HG03103 (cell line): ENCODE results near the gene NAV1.
"Not testable (repeated sequence)": the region's sequence is repeated elsewhere in the genome, so short reads cannot be mapped to it uniquely, and the experiment has no call there.

Experiments
- ATAC-seq: cut with Tn5 transposase; IDR thresholded peaks from one replicate; pipeline ENCODE4 v1.9.1; 2021; ENCODE audit warnings: low read depth; ENCODE audit not compliant: unreplicated experiment

NAV1 gene, protein sequence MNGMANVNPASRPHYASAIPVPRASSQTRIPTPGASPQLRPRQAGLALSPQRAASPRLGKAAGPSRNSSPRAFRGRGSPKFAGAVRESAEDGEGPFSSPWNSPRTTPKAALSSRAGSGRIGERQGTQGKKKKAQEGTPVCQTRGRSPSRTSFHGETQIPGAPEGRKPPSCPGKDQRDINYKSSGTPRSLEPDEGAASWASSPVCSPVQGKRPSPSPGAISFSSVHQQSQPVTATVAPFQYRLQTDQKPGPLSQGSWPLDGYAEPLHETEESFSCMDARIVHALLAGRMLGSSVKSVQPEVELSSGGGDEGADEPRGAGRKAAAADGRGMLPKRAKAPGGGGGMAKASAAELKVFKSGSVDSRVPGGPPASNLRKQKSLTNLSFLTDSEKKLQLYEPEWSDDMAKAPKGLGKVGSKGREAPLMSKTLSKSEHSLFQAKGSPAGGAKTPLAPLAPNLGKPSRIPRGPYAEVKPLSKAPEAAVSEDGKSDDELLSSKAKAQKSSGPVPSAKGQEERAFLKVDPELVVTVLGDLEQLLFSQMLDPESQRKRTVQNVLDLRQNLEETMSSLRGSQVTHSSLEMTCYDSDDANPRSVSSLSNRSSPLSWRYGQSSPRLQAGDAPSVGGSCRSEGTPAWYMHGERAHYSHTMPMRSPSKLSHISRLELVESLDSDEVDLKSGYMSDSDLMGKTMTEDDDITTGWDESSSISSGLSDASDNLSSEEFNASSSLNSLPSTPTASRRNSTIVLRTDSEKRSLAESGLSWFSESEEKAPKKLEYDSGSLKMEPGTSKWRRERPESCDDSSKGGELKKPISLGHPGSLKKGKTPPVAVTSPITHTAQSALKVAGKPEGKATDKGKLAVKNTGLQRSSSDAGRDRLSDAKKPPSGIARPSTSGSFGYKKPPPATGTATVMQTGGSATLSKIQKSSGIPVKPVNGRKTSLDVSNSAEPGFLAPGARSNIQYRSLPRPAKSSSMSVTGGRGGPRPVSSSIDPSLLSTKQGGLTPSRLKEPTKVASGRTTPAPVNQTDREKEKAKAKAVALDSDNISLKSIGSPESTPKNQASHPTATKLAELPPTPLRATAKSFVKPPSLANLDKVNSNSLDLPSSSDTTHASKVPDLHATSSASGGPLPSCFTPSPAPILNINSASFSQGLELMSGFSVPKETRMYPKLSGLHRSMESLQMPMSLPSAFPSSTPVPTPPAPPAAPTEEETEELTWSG (N-terminal part only)

DNA sequence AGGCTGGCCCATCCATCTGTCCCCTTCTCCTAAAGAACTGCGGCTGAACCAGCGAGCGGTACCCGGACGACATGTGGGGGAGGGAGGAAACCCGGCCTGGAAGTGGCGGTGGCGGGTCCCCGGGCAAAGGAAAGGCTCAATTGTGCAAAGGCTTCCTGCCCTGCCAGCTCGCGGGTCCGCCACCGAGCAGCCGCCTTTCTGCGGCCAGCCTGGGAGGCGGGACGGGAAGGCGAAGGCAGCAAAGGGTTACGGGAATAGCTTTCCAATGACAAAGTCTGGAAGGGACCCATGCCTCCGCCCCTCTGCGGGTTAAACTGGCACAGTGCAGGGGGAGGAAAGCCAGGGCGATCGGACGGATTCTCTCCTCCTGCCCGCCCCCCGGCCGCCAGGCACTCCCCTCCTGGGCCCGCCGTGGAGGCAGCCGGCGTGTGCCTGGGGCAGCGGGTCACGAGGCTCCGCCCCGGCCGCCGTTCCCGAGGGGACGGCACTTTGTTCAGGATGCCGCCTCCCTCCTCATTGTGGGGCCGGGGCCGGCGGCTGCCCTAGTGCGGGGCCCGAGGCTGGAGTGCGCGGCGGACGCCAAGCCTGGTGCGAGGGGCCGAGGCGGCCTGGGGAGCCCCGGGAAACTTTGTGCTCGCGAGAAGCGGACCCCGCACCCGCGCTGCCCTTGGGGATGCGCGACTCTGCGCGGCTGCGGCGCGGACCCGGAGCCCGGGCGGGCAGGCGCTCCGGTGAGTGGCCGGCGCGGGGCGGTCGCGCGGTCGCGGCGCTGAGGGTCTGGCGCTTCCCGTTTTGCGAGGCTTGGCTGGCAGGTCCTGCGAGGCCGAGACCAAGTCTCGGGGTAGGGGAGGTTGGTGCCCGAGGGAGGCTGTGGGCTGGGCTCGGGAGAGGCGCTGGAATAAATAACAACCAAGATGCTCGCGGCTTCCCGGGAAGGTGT is at the start of gene NAV1:
NAV1 (plus strand) TSS at position 516 of the 940 bp plus-strand sequence. CDS start 83,758 bp downstream, outside the sequence.
- no peak for ATAC-seq

DNA sequence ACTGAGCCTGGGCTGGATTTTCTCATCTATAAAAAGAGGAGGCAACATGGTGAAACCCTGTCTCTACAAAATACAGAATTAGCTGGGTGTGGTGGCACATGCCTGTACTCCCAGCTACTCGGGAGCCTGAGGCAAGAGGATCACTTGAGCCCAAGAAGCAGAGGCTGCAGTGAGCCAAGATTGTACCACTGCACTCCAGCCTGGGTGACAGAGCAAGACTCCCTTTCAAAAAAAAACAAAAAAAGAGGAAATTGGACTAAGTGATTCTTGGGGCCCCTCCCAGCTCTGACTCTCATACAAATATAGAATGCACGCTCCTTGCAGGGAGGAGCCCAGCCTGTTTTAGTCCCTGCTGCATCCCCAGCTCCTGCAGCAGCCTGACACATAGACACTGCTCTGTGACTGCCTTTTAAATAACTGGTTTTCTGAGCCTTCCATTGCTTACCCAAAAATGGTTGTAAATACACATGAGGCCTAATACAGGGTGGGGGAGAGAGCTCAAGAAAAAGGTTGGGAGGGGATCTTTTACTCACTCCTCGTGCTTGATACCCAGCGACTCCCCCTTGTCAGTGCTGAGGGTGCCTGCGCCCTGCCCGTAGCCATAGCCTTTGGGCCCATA is 49.2 kb upstream of the NAV1 start:
- no peak for ATAC-seq

DNA sequence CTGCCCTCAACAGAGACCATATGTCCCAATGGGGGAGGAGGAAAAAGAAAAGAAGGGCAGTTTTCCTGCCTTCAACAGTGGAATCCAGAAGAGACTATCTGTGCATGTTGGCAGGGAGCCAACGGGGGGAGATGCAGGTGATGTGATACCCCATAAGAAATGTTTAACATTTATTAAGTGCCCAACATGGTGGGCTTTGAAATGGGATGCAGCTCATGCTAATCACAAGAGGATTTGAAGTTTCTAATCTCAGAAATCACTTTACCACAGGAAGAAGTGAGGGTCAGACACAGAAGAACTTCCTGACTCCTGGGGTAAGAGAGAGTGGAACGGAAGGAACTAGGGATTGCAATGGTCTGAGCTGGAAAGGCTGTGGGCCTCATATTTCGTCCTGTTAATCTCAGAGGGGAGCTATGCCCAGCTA is 48.2 kb upstream of the NAV1 start:
- ATAC-seq, result no peak

DNA sequence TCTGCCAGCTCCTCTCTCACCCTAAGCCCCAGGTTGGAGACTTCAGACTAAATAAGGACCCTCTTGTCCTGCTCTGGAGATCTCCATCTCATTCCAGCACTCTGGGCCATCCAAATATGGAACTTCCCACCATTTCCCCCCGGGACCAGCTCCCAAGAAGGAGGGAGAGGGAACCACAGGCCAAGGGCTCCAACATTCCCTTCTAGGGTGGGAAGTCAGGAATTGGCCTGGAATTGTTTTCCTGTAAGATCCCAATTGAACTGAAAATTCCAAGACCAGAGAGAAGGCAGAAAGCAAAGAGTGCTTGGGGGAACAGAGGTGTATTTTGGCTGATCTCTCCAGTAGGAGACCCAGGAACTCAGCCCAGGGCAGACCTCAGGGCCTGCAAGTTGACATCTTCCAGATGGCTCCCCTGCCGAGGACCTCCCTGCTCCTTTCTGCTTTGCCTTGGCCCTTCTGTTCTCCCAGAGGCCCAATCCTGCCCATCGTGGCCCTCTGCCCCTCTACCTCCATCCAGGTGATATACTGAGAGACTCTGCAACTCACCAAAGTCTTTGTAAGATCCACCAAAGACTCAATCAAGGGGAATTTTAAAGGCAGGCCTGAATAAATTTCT is 46.9 kb upstream of the NAV1 start:
- no peak for ATAC-seq

DNA sequence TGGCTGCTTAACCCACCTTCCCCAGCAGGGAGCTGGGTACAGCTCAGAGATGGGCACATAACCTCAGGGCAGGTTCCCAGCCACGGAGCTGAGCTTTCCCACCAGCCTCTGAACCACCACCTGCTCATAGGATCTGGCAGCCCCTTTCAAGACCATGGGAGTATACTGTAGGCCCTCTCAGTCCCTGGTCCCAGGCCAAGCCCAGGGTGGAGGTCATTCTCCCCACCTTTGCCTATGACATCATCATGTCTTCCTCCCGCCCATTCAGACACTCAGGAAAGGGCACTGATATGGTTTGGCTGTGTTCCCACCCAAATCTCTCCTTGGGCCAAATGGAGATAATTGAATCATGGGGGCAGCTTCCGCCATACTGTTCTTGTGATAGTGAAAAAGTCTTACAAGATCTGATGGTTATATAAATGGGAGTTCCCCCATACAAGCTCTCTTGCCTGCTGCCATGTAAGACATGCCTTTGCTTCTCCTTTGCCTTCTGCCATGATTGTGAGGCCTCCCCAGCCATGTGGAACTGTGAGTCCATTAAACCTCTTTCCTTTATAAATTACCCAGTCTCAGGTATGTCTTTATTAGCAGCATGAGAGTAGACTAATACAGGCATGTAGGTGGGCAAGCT is 45.8 kb upstream of the NAV1 start:
- not testable (repeated sequence) for ATAC-seq

DNA sequence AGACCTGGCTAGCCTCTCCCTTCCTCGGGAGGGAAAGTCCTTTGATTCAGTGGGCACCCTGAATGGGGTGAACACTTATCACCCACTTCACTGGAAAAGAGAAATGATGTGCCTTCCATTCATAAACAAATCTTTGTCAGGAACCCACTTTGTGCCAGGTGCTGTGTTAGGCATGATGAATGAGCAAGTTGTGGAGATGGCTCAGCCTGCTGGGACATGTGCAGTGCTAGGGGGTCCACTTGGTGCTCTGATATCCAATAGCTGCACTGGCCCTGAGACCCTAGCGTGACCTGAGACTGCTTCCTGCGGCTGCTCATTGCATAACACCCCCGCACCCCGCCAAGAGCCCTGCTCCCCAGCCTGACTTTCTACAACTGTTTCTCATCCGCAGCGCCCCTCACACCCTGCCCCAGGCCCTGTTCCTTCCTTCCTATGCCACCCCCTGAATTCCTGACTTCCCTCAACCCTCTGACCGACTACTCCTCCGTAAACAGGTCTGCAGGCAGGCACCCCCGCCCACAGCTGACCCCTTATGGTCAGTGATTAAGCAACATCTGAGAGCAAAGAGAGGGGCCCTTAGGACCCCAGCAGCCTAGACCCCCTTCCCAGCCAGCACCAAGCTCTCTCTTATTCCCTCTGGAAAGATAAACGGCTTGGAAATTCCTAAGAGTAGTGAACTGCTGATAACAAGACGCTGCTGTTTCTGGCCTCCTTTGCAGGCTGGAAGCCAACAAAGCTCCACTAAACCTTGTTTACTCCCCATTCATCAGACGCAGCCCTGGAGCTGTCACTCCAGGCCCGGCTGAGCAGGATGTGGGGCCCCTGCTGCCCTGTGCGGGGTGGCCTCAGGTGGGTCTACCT is 44.9 kb upstream of the NAV1 start:
- no peak for ATAC-seq

DNA sequence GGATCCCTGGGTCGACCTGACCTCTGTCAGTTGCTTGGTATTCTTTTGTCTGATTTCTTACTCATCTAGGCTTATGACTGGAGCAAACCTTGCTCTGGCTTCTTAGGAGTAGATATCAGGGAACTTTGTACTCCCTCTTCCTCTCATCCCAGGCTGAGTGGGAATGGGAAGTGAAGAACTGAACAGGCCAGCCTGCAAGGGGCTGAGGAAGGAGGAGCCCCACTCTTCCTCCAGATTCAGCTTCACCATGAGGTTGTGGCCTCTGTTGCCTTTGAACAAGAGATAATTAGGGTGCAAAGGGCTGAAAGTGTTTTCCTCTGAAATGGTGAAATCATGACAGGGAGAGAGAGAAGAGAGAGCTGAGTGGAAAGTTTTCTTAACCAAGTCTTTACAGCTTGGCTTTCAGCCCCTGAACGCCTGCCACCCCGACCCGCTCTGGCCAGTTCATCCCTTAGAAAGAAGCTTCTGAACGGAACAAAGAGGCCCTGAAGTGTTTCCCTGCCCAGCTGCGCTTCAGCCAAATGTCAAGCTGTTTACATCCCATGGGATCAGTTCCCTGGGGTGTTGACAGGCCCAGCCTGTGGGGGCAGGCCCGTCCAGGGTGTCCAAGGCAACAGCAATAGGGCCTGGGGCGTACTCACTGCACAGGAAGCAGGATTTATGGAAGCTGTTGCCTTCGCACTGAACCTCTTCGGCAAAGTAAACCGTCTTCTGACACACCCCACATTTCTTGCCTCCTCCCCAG is 43.2 kb upstream of the NAV1 start:
- no peak for ATAC-seq

DNA sequence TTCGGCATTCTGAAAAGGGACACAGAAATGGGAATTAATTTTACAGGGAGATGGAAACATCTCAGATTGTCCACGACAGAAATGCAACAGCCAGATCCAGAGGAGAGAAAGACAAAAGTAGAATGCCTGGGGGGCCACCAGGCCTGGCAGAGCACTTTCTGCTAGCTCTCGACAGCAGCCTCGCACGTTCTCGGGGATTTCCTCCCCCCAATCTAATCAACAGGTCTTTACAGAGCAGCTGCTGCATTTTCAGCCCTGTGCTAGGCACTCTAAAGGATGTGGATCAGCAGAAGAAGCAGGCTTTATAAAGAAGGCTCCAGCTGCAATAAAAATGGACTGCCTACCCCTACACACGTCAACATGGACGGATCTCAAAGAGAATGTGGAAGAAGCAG is 42.6 kb upstream of the NAV1 start:
- ATAC-seq, result no peak

DNA sequence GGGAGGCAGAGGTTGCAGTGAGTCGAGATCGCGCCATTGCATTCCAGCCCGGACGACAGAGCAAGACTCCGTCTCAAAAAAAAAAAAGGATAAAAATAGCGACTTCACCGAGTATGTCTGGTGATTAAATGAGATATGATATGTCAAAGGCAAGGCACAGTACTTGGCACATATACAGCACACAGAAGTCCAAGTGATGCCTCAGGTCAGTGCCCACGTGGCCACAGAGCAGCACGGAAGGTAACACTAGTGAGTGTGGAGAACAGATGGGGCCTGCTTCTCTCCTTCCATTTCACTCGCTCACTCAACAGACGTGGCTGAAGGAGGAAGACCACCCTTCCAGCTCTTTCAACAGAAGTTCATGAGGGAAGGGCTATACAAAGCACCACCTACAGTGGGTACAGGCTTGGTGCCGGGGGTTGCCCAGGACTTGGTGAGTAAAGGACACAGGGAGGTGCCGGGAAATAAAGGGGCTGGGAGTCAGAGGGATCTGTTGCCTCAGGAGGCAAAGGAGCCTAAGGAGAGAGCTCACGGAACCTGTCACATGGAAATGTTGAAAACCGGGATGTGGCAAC is 40.9 kb upstream of the NAV1 start:
- ATAC-seq, result no peak

DNA sequence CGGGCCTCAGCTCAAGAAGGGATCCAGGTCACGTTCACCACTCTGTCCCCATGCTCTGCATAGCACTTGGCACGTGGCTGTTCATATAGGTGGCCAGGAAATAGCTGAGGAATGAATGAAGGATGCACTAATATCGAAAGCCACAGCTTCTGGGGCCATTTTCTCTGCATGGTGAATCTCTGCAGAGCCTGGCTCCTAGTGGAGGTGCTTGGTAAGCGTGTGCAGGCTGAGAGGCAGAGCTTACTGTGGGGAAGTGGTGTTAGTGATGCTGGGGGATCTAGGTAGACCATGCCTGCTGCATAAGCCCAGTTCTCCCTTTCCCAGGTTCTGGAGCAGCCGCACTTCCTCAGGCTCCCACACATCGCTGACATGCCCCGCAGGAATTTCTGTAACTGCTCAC is 40.3 kb upstream of the NAV1 start:
- ATAC-seq, result no peak

DNA sequence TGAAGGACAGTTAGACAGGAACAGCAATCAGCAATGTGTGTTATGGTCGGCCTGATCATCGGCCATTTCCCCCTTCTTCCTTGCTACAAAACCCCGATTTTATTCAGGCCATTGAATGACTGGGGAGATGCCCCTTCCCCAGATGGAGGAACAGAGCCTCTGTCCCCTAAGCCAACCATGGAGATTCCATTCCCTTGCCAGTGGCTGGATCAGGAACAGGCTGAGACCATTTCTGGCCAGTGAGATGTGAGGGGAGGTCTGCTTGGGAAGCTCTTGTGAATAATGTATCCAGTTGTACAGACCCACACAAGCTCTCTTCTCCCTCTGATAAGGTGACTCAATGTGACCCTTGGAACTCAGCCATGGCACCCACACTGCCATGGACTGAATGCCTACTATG is 39.7 kb upstream of the NAV1 start:
- no peak for ATAC-seq

DNA sequence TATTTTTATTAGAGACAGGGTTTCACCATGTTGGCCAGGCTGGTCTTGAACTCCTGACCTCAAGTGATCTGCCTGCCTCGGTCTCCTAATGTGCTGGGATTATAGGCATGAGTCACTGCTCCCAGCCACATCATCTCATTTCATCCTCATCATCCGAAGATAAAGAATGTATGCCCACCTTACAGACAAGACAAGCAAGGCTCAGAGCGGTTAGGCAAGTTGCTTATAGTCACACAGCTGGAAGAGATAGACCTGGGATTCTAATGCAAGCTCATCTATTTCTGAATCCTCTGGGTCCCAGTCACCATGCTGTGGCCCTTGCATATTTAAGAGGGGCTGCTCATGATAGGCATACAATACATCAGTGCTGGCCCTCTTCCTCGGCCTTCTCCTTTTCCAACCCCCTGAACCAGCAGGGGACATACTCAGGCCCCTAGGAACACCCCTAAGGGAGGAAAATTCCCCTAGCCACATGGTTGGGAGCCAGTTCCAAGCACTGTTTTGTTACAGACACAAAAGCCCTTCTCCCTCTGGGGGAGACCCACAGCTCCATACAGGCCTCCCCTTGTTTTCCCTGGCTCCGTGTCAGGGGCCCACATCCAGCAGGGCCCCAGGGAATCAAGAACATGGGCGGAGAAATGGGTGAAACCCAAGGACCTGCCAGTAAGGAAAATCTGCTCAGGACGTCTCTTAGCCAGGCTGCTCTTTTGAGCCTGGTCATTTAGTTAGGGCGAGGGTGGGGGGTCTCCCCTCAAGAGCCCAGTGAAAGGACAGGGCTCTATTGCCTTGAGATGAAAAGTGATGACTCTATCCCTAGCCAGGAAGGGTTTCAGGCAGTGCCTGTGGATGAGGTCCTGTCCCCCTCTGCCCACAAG is 38.9 kb upstream of the NAV1 start:
- no peak for ATAC-seq

DNA sequence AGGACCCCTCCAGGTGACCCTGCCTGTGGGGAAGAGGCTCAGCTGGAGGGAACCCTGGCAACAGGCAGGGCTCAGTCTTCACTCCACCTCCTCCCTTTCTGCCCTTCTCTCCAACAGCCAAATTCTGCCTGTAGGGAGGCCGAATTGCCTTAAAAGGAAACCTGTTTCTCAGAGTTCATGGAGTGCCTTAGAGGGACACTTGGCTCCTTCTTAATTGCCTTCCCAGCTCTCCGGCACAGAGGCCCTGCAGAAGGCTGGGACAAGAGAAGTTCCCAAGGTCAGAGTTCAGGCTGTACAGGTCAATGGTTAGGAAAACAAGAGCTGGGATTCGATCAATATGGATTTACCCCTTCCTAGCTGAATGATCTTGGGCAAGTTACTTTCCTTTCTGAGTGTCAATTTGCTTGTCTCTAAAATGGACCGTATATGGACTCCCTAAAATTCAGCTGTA is 38.2 kb upstream of the NAV1 start:
- no peak for ATAC-seq

DNA sequence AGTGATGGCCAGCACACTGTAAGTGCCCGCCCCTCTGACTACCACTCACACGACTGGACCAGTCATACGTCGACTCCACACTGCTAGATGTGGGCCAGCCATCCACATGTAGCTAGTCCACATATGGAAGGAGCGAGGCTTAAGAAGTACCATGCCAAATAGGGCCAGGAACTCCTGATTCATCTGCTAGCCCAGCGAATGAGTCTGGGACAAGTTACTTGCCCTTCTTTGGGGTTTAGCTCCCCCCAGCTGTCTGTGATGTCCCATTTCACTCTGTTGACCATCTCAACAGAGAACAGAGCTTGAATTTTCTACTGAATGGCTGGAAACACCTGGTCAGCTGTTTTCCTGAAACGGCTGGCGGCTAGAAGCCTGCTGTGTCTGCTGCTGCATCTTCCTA is 37.8 kb upstream of the NAV1 start:
- no peak for ATAC-seq

DNA sequence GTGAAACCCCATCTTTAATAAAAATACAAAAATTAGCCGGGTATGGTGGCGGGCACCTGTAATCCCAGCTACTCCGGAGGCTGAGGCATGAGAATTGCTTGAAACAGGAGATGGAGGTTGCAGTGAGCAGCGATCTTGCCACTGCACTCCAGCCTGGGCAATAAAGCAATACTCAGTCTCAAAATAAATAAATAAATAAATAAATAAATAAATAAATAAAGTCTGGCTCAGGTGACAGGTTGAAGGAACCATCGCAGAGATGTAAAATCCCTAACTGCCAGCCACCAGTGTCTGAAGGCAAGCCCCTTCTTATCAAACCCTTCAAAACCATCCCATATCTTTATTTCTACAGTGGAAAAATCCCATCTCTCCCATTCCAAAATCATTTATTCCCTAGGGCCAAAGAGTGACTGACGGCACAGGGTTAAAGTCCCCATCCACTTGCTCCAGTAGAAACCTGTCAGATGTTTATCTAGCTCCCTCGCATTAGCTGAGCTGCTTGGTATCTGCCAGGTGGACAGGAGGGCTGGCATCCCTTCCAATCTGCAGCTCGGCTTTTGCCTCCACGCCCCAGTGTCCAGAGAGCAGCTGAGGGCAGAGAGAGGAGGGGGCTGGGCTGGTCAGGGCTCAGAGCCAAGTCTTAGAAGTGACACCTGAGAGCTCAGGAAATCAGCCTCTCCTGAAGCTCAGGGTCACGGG is 37.0 kb upstream of the NAV1 start:
- ATAC-seq, result no peak
